Mucosa of gallbladder (tissue), 1 donor: ENCODE results near the gene SNX24. TPM values are rescaled to one million over a fixed set of nuclear protein-coding genes. Genes with fewer than 3 reads are reported as not detected.
A peak's percentile ranks its signal among the peaks of the same experiment; 100 is the strongest.
"Not testable (repeated sequence)": the region's sequence is repeated elsewhere in the genome, so short reads cannot be mapped to it uniquely, and the experiment has no call there.

Experiments used
- DNase-seq: peaks from one replicate; pipeline ENCODE4 v3.0.0-alpha.2; 2020; ENCODE audit warnings: low spot score
- total RNA-seq: library from RNA; stranded (reverse); gene quantifications from one replicate; pipeline ENCODE4 v1.2.1, GENCODE V29; 2021
- donor health status: DM: no; HTN: no; CAD: no.

SNX24 gene, protein sequence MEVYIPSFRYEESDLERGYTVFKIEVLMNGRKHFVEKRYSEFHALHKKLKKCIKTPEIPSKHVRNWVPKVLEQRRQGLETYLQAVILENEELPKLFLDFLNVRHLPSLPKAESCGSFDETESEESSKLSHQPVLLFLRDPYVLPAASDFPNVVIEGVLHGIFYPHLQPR
- total RNA-seq = 18.2 TPM

DNA sequence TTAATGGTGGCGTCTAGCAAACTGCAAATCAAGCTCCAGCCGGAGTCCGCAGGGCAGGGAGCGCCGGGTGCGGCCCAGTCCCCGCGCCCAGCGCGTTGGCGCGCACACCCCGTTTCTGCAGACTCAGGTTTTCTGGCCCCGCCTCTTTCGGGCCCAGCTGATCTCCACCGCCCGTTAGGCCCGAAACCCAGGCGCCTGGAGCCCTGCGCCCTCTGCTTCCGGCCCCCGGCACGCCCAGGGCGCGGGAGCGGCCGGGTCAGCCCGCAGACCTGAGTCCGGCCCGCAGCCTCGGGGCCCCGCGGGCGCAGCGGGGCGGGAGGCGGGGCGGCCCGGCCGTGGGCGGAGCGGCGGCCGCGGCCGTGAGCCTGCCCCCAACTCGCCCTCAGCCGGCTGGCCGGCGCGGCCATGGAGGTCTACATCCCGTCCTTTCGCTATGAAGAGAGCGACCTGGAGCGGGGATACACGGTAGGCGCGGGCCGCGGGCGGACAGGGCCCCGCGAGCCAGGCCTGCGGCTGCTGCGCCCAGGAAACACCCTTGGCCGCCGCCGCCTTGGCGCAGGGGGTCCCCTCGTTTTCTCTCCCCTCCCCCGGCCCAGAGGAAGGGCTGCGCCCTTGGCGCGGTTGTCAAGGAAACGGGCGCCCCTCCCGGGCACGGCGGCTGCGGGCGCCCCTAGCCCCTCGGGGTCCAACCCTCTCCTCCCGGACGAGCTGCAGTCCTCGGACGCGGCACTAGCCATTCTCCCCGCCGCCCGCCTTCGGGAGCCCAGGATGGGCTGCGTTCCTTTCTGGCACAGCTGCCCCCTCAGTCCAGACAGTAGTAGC lies at the start of gene SNX24:
SNX24 (plus strand) TSS at position 385 of the 822 bp plus-strand sequence; CDS start at position 406, 21 bp downstream.
- DNase-seq = peak; percentile 82

DNA sequence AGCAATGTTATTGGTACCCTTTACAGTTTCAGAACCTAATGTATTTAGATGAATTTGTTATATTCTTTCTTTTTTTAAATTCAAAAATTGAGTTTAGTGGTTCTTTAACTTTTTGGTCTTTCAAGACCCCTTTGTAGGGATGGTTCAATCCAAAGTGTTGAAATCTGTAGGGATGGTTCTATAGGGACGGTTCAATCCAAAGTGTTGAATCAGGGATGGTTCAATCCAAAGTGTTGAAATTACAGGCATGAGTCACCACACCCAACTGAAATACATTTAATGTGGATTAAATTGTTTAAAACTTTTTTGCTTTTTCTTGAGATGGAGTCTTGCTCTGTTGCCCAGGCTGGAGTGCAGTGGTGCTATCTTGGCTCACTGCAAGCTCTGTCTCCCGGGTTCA lies 39.9 kb upstream of the SNX24 start:
- DNase-seq = no peak

DNA sequence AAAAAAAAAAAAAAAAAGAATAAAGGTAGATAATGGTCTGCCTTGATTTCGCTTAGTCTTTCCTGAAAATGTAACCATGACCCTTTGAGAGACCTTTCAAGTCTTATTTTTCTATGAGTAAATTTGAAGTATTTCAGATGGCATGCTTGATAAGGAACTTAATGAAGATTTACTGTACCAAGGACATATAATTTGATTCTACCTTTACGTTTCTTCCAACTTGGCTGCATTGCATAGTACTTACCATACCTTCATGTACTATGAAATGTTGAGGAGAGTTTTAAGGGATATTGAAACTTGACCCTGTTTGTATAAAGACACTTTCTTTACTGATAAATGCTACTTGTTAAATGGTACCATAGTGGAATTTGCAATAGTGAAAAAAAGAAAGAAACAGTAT lies 35.0 kb upstream of the SNX24 start:
- DNase-seq = no peak

DNA sequence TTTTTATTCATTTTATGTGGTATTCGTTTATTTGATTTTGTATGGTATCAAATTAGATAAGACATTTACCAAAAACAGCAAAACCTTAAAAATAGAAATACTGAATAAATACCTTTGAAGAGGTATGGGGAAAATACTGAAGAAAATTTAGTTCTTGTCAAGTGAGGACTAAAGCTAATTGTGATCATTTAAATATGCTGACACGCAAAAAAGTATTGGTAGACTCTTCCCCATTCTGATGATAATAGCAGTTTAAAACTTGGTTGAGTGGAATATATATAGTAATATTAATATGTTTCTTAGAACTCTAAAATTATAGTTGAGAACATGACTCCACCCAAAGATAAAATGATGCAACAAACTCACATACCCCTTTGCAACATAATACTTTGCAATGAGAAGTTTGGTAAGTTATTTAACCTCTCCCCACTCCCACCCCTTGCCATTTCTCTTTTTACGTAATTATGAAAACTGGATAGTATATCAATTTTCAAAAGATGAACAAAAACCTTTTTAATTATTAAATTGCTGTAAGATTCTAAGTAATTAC lies 30.1 kb upstream of the SNX24 start:
- no peak for DNase-seq

DNA sequence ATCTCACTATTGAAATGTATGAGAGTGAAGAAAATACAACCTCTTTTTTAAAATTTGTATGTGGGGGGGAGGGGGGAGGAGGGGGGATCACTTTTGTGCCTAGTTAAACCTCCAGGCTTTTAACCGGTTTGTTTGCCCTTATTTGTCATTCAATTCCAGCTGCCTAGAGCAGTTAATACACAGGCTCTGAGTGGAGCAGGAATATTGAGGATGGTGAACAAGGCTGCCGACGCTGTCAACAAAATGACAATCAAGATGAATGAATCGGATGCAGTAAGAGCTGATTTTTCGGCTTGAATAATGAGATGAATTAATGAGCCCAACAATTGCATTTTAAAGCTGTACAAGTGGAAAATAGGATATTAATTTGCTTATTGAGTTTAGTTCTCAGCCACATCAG lies 28.7 kb upstream of the SNX24 start:
- DNase-seq = no peak

DNA sequence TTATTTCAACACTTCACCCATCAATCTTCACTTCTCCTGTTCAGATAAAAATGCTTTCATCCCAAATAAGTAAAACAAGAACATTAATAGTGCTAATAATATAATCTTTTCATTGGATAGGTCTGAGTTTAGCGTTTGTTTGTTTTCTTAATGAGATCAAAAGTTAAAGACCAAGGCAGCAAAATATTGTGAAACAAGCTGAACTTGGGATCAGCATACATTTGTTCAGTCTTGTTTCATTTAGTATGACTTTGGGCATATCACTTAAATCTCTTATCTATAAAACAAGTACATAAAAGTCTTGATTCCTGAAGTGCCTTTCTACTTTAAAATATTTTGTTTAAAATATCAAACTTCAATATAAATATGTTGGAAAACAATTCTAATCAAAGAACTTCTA lies 13.4 kb upstream of the SNX24 start:
- no peak for DNase-seq

DNA sequence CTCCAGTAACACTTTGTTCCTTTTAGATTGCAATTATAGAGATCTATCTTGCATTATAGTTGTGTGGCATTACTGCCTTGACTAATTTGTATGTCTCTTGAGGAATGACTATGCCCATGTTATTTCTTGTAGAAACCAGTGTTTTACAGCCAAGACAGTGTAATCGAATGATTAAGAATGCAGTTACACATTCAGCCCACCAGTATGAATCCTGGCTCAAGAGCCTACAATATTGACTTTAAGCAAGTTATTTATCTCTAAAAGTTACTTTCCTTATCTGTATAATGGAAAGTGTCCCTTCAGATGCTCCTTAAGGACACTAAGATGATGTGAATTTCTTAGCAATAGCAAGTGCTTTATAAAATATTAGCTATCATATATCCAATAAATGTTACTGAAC lies 9.7 kb upstream of the SNX24 start:
- DNase-seq = no peak

DNA sequence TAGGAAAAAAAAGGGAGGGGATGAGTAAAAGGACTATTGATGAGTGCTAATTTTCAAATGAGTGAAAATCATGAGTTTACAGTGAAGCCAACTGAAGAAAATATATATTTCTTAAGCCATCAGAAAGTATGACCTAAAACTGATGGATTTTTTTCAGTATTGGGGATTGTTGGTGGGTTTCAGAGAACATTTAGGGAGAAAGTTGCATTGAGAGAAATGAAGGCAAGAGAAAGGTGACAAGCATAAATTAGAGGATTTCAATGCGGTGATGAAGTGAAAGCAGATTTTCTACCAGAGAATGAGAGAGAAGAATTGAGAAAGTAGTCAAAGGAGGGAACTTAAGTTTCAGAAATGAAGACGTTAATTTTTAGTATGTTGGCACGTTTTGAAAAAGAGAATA lies 8.5 kb upstream of the SNX24 start:
- no peak for DNase-seq

DNA sequence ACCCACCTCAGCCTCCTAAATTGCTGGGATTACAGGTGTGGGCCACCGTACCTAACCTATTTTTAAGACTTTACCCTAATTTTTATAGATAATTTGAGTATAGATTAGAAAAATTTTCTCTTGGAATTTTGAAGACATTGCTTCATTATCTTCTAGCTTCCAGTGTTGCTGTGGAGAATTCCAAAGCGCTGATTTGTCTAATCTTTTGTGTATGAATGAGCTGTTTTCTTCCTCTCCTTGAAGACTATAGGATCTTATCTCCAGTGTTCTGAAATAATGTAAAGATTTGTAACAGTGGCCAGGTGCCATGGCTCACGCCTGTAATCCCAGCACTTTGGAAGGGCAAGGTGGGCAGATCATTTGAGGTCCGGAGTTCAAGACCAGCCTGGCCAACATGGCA lies 5.7 kb upstream of the SNX24 start:
- DNase-seq = no peak

DNA sequence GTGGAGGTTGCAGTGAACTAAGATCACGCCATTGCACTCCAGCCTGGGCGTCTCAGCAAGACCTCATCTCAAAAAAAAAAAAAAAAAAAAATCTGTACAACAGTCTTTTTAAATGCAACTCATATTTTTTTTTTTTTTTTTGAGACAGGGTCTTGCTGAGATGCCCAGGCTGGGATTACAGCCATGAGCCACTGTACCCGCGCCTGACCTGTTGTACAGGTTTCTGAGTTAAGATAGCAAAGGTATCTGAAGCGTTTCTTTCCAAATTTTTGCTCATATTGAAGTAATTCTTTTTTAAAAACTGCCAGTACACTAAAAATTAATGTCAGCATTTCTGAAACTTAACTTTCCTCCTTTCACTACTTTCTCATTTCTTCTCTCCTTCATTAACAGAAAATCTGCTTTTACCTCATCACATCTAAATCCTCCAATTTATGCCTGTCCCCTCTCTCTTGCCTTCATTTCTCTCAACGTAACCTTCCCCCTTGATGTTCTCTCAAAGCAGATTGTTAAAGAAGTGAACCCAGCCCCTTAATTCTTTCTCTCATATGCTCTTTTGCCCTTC lies 3.3 kb upstream of the SNX24 start:
- no peak for DNase-seq

DNA sequence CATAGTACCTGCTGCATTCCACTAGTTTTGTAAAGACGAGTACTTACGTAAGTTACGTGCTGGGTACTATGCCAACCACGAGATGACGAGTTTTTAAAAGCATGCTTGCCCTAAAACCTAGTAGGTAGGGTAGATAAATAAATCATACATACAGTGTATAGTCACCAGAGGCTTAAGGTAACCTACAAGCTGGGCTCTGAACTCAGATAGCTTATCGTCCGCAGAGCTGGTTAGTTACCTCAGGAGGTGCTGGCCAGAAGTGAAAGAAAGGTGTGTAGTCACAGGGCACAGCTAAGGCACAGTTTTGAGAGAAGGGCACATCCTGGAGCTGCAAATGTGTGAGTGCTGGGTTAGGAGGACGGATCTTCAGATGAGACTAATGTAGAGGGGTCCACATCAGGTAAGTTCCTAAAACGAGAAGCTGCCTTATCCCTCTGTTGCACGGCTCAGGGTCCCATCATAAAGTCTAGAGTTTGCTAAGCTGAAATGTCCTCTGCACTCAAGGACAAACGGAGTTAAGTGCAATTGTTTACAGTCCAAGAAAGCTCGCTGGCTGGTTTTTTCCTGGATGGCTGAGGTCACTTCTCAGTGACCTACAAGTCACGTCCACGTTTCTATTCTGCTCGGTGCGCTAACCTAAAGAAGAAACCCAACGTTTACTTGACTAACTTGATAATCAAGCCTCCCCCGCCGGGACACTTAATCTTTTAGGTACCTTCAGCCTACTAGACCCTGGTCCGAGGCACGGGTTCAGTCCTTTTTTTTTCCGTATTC lies 1.1 kb upstream of the SNX24 start:
- DNase-seq = peak; percentile 16

DNA sequence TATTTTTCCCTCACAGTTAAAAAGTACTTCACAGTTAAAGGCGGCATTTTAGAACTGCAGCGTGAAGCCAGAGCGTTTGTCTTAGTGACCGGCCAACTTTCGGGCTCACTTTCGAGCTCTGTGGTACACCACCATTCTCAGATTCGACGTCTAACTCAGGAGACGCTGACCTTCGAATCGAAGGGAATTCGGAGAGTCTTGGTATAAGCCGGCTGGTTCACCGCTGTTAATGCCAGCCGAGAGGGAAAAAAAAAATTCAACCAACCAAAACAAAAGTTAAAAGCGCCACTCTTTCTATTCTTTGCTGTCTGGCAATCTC lies 544 bp upstream of the SNX24 start:
- no peak for DNase-seq

DNA sequence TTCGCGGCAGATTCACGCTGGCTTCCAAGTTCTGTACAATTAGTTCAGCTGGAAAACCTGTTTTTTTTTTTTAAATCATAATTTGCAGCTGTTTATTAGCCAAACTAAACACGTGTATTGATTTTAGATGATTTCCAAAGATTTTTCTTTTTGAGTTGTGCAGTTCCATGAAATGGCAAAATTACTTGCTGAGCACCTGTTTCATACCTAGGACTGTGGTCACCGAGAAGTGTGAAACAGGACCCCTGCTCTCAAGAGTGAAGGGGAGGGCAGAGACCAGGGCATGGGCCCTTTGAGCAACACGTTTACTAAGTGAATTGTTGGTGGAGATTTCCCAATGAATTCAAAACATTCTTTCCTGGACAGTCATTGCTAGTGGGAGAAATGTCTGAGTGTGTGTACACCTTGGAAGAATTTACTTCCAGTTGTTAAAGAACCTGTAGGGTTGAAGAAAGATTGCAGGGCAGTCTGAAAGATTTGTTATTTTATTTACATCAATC lies 688 bp downstream of the SNX24 start:
- DNase-seq = no peak

DNA sequence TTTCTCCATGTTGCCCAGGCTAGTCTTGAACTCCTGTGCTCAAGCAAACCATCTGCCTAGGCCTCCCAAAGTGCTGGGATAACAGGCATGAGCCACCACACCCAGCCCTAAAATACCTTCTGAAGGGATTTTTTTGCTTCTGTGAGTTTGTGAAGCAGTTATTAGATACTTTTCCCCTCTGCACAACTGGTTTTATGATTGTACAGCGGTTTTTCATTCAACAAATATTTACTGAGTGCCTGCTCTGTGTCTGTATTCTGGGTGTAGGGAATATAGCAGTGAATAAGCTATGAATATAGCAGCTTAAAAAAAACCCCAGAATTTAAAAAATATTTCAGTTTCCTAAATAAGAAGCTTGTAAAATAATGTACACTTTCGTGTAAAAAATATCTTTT lies 2.3 kb downstream of the SNX24 start:
- no peak for DNase-seq

DNA sequence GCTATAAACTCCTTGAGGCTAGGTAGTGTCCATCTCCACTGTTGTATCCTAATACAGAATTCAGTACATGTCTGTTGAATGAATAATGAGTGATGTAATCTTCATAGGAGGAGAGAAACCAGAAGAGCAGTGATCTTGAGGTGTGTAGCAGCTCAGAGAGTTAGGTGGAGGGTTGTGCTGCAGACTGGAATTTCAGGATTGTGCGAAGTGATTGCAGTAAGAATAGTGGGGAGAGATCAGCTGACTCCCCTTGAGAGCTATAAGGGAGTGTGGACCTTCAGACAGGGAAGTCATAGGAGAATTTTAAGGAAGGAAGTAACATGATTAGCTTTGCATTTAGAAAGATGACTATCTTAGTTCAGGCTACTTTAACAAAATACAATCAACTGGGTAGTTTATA lies 4.4 kb downstream of the SNX24 start:
- DNase-seq = no peak

DNA sequence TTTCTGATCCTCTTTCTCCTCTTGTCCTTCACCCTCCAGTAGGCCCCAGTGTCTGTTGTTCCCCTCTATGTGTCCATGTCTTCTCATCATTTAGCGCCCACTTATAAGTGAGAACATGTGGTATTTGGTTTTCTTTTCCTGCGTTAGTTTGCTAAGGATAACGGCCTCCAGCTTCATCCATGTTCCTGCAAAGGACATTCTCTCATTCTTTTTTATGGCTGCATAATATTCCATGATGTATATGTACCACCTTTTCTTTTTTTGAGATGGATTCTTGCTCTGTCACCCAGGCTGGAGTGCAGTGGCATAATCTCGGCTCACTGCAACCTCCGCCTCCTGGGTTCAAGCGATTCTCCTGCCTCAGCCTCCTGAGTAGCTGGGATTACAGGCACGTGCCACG lies 12.1 kb downstream of the SNX24 start:
- DNase-seq = not testable (repeated sequence)

DNA sequence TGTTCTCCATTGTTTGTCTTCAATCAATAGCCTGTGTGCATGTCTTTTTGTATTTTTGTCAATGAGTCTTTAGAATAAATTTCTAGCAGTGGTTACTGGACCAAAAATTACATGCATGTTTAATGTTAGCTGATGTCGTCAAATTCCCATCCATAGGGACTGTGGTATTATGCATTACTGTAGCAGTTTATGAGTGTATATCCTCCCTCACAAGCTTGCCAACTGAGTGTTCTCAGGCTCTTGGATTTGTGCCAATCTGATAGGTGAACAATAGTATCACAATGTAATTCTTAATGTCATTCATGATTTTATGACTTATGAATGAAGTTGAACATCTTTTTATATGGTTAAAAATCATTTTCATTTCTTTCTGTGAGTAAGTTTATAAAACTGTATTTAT lies 13.0 kb downstream of the SNX24 start:
- peak; percentile 13 for DNase-seq

DNA sequence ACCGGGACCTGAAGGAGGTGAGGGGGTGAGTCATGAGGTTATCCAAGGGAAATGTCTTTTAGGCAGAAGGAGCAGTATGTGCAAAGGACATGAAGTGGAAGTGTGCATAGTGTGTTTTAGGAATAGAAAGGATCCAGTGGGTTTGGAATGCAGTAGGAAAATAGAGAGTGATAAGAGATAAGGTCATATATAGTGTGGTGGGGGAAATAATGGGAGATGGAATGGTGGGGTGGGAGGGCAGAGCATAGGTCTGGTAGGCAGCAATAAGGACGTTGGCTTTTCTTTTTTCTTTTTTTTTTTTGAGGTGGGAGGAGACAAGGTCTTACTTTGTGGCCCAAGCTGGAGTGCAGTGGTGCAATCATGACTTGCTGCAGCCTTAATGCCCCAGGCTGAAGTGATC lies 17.8 kb downstream of the SNX24 start:
- no peak for DNase-seq

DNA sequence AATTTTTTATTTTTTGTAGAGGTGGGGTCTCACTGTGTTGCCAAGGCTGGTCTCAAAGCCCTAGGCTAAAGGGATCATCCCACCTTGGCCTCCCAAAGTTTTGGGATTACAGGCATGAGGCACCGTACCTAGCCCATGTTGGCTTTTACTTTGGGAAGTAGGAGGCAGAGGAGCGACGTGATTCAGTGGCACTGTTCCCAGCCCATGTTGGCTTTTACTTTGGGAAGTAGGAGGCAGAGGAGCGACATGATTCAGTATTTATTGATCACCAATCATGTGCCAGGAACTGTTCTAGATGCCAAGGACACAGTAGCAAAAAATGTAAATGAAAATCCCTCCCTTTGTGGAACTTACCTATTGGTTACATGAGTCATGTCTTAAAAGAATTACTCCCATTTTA lies 18.3 kb downstream of the SNX24 start:
- peak; percentile 53 for DNase-seq

DNA sequence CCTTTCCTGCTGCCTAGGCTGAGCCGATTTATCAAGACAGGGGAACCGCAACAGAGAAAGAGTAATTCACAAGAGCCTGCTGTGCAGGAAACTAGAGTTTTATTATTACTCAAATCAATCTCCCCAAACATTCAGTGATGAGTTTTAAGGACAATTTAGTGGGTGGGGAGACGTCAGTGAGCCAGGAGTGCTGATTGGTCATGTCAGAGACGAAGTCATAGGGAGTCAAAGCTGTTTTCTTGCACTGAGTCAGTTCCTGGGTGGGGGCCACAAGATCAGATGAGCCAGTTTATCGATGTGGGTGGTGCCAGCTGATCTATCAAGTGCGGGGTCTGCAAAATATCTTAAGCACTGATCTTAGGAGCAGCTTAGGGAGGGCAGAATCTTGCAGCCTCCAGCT lies 19.0 kb downstream of the SNX24 start:
- DNase-seq = no peak

DNA sequence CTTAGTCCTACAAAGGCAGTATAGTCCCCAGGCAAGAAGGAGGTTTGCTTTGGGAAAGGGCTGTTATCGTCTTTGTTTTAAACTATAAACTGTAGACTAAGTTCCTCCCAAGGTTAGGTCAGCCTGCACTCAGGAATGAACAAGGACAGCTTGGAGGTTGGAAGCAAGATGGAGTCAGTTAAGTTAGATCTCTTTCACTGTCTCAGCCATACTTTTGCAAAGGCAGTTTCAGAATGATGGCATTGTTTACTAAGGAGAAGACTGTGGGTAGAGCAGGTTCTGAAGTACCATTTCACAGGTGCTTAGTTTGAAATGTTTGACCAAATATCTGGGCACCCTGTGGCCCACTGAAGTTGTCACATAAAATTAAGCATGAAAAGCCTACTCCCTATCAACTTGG lies 19.4 kb downstream of the SNX24 start:
- DNase-seq = no peak

DNA sequence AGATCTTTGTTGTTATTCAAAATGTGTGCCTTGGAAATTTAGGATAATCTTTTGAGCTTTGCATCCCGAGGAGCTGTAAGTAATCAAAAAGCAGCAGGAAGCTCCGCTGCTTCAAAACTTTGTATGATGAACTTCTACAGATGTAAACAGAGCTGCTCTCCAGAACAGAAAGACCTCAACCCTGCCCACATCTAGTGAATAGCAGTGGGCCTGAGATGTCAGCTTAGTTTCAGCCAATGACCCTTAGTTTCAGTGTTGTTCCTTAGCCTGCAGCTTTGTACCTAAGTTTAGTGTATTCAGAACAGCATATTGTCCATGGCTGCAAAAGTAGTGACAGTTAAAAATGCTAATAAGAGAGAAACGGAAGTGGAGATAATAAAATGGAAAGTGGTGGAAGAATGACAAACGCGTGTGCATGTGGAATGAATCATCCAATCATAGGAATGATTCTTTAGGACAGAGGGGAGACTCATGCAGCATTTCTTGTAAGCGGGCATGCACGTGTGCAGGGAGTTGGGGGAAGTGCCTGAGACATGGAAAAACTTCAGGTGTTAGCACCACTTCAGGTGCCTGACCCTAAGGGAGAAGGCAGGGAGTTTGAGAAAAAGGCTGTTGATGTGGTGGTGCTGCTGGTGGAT lies 24.9 kb downstream of the SNX24 start:
- no peak for DNase-seq
